ENCODE data around the gene DLGAP4. TPM values are rescaled to one million over a fixed set of nuclear protein-coding genes. Genes with fewer than 3 reads are reported as not detected.

Gene DLGAP4
- total and polyA plus RNA-seq, 2 donors = 7.7 to 28.2 TPM

GRCh38 chr20:36391955-36392354, 85.8 kb downstream of the DLGAP4 start:
- Histone ChIP-seq H3K27me3 (ENCODE audit: control insufficient read depth in 2 of 2, insufficient read depth in 1 of 2, low read length in 1 of 2) (peaks cover 0 to 8% of the 10 kb centered on the region in 2 donors), H3K27ac (ENCODE audit: low read depth in 1 of 2, low read length in 1 of 2) (no peak overlapping the region), H3K36me3 (ENCODE audit: control insufficient read depth in 2 of 2, insufficient read depth in 2 of 2, low read length in 1 of 2) (no peaks in the 10 kb centered on the region), H3K4me3 (ENCODE audit: low read length in 2 of 2) (no peak overlapping the region), H3K9me3 (ENCODE audit: control insufficient read depth in 2 of 2, insufficient read depth in 1 of 2, low read length in 1 of 2) (no peaks in the 10 kb centered on the region), H3K4me1 (ENCODE audit: control insufficient read depth in 2 of 2, insufficient read depth in 2 of 2, low read length in 2 of 2) (no peaks in the 10 kb centered on the region)
- WGBS = 57% methylated on average over 5 of the region's 5 CpGs
- no peak for DNase-seq (ENCODE audit: low read depth in 6 of 9, low spot score in 9 of 9)

GRCh38 chr20:36392989-36393388, 86.8 kb downstream of the DLGAP4 start:
- H3K36me3 ChIP-seq (ENCODE audit: control insufficient read depth in 2 of 2, insufficient read depth in 2 of 2, low read length in 1 of 2) = no peaks in the 10 kb centered on the region
- 84% methylated on average over 3 of the region's 3 CpGs for WGBS
- no peak for DNase-seq (ENCODE audit: low read depth in 6 of 9, low spot score in 9 of 9)
- no peak overlapping the region for H3K4me3 ChIP-seq (ENCODE audit: low read length in 2 of 2)
- H3K4me1 ChIP-seq (ENCODE audit: control insufficient read depth in 2 of 2, insufficient read depth in 2 of 2, low read length in 2 of 2) = no peaks in the 10 kb centered on the region
- H3K9me3 ChIP-seq (ENCODE audit: control insufficient read depth in 2 of 2, insufficient read depth in 1 of 2, low read length in 1 of 2) = no peaks in the 10 kb centered on the region
- H3K27ac ChIP-seq (ENCODE audit: low read depth in 1 of 2, low read length in 1 of 2) = no peak overlapping the region
- H3K27me3 ChIP-seq (ENCODE audit: control insufficient read depth in 2 of 2, insufficient read depth in 1 of 2, low read length in 1 of 2) = peaks cover 0 to 8% of the 10 kb centered on the region in 2 donors

- WGBS = 83% methylated on average over 20 of the region's 20 CpGs
- Histone ChIP-seq H3K4me3 (ENCODE audit: low read length in 2 of 2) (no peak overlapping the region), H3K36me3 (ENCODE audit: control insufficient read depth in 2 of 2, insufficient read depth in 2 of 2, low read length in 1 of 2) (no peaks in the 10 kb centered on the region), H3K4me1 (ENCODE audit: control insufficient read depth in 2 of 2, insufficient read depth in 2 of 2, low read length in 2 of 2) (no peaks in the 10 kb centered on the region), H3K27me3 (ENCODE audit: control insufficient read depth in 2 of 2, insufficient read depth in 1 of 2, low read length in 1 of 2) (peaks cover 0 to 8% of the 10 kb centered on the region in 2 donors), H3K9me3 (ENCODE audit: control insufficient read depth in 2 of 2, insufficient read depth in 1 of 2, low read length in 1 of 2) (no peaks in the 10 kb centered on the region), H3K27ac (ENCODE audit: low read depth in 1 of 2, low read length in 1 of 2) (no peak overlapping the region)
- DNase-seq (ENCODE audit: low read depth in 6 of 9, low spot score in 9 of 9) = no peak
Measured at GRCh38 chr20:36394340-36394965, 88.3 kb downstream of the DLGAP4 start.

DNA sequence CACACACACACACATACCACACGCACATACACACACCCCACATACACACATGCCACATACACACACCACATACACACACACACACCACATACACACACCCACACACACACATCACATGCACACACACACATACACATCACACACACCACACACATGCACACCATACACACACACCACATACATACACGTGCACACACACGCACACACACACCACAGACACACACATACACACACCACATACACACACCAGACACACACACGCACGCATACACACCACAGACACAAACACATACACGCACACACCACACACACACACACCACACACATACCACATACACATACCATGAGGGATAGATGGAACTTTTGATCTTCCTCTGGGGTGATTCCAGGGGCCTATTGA, 90.2 kb downstream of the DLGAP4 start:
- H3K27me3 ChIP-seq (ENCODE audit: control insufficient read depth in 2 of 2, insufficient read depth in 1 of 2, low read length in 1 of 2) = peaks cover 4 to 14% of the 10 kb centered on the region in 2 donors
- H3K27ac ChIP-seq (ENCODE audit: low read depth in 1 of 2, low read length in 1 of 2) = no peak overlapping the region
- WGBS = 91% methylated on average over 6 of the region's 6 CpGs
- DNase-seq (ENCODE audit: low read depth in 6 of 9, low spot score in 9 of 9) = no peak
- no peaks in the 10 kb centered on the region for H3K36me3 ChIP-seq (ENCODE audit: control insufficient read depth in 2 of 2, insufficient read depth in 2 of 2, low read length in 1 of 2)
- H3K4me3 ChIP-seq (ENCODE audit: low read length in 2 of 2) = no peak overlapping the region
- no peaks in the 10 kb centered on the region for H3K4me1 ChIP-seq (ENCODE audit: control insufficient read depth in 2 of 2, insufficient read depth in 2 of 2, low read length in 2 of 2)
- no peaks in the 10 kb centered on the region for H3K9me3 ChIP-seq (ENCODE audit: control insufficient read depth in 2 of 2, insufficient read depth in 1 of 2, low read length in 1 of 2)

DNA sequence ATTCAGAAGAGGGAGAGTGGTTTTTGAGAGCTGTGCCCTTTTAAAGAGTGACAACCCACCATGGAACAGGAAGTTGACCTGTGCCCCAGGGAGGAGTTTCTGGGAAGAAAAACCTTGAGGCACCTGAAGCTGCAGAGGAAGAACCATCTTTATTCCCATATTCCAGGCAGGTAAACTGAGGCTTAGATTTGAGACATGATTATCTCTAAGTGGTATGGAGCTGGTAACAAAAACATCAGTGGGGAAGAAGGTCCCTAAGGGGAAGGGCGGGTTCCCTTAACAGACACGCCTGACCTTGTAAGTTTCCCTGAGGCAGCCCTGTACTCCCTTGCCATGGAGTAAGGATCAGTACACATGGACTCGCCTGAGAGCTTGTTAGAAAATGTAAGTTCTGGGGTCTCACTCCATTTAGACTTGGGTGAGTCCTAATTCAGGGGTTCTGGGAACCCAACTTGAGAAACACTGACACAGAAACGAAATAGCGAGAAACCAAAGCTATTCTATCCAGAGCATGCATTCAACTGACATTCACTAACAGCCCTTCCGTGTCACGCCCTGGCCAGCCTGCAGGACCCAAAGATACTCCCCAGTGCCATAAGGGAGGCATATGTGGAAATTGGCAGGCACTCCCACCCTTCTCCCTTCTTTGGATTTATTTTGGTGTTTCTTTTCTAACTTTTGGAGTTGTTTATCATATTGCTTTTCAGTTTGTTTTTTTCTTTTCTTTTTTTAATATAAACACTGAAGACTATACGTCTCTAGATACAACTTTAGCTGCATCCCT, 90.9 kb downstream of the DLGAP4 start:
- Histone ChIP-seq H3K27ac (ENCODE audit: low read depth in 1 of 2, low read length in 1 of 2) (no peak overlapping the region), H3K9me3 (ENCODE audit: control insufficient read depth in 2 of 2, insufficient read depth in 1 of 2, low read length in 1 of 2) (no peaks in the 10 kb centered on the region), H3K36me3 (ENCODE audit: control insufficient read depth in 2 of 2, insufficient read depth in 2 of 2, low read length in 1 of 2) (no peaks in the 10 kb centered on the region), H3K4me3 (ENCODE audit: low read length in 2 of 2) (no peak overlapping the region), H3K4me1 (ENCODE audit: control insufficient read depth in 2 of 2, insufficient read depth in 2 of 2, low read length in 2 of 2) (no peaks in the 10 kb centered on the region), H3K27me3 (ENCODE audit: control insufficient read depth in 2 of 2, insufficient read depth in 1 of 2, low read length in 1 of 2) (peaks cover 4 to 17% of the 10 kb centered on the region in 2 donors)
- 83% methylated on average over 8 of the region's 8 CpGs for WGBS
- no peak for DNase-seq (ENCODE audit: low read depth in 6 of 9, low spot score in 9 of 9)

DNA sequence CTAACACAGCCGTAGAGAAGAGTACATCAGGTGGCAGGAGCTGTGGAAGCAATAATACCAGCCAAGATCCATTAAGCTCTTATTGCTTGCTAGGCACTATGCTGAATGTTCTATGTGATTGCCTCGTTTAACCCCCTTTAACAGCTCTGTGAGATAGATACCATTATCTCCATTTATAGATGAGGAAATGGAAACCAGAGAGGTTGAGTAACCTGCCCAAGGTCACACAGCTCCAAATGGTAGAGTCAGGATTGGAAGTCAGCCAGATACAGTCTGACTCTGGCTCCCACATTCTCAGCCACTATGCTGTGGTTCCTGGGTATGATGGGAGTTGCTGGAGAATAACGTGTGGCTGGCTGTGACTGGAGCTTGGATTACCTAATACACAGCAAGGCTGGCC, 92.4 kb downstream of the DLGAP4 start:
- Histone ChIP-seq H3K27me3 (ENCODE audit: control insufficient read depth in 2 of 2, insufficient read depth in 1 of 2, low read length in 1 of 2) (peaks cover 4 to 18% of the 10 kb centered on the region in 2 donors), H3K27ac (ENCODE audit: low read depth in 1 of 2, low read length in 1 of 2) (no peak overlapping the region), H3K4me1 (ENCODE audit: control insufficient read depth in 2 of 2, insufficient read depth in 2 of 2, low read length in 2 of 2) (no peaks in the 10 kb centered on the region), H3K36me3 (ENCODE audit: control insufficient read depth in 2 of 2, insufficient read depth in 2 of 2, low read length in 1 of 2) (no peaks in the 10 kb centered on the region), H3K9me3 (ENCODE audit: control insufficient read depth in 2 of 2, insufficient read depth in 1 of 2, low read length in 1 of 2) (no peaks in the 10 kb centered on the region), H3K4me3 (ENCODE audit: low read length in 2 of 2) (no peak overlapping the region)
- no peak for DNase-seq (ENCODE audit: low read depth in 6 of 9, low spot score in 9 of 9)
- WGBS = 87% methylated on average over 3 of the region's 3 CpGs

- no peaks in the 10 kb centered on the region for H3K36me3 ChIP-seq (ENCODE audit: control insufficient read depth in 2 of 2, insufficient read depth in 2 of 2, low read length in 1 of 2)
- peaks cover 4 to 18% of the 10 kb centered on the region in 2 donors for H3K27me3 ChIP-seq (ENCODE audit: control insufficient read depth in 2 of 2, insufficient read depth in 1 of 2, low read length in 1 of 2)
- no peaks in the 10 kb centered on the region for H3K9me3 ChIP-seq (ENCODE audit: control insufficient read depth in 2 of 2, insufficient read depth in 1 of 2, low read length in 1 of 2)
- no peaks in the 10 kb centered on the region for H3K4me1 ChIP-seq (ENCODE audit: control insufficient read depth in 2 of 2, insufficient read depth in 2 of 2, low read length in 2 of 2)
- WGBS = 39% methylated on average over 6 of the region's 6 CpGs
- peak in 2 of 9 donors; percentile 6 to 24 for DNase-seq (ENCODE audit: low read depth in 6 of 9, low spot score in 9 of 9)
- H3K27ac ChIP-seq (ENCODE audit: low read depth in 1 of 2, low read length in 1 of 2) = no peak overlapping the region
- no peak overlapping the region for H3K4me3 ChIP-seq (ENCODE audit: low read length in 2 of 2)
Measured at GRCh38 chr20:36399147-36399968, 93.2 kb downstream of the DLGAP4 start.

- Histone ChIP-seq H3K4me3 (ENCODE audit: low read length in 2 of 2) (no peak overlapping the region), H3K9me3 (ENCODE audit: control insufficient read depth in 2 of 2, insufficient read depth in 1 of 2, low read length in 1 of 2) (no peaks in the 10 kb centered on the region), H3K36me3 (ENCODE audit: control insufficient read depth in 2 of 2, insufficient read depth in 2 of 2, low read length in 1 of 2) (no peaks in the 10 kb centered on the region), H3K27ac (ENCODE audit: low read depth in 1 of 2, low read length in 1 of 2) (no peak overlapping the region), H3K27me3 (ENCODE audit: control insufficient read depth in 2 of 2, insufficient read depth in 1 of 2, low read length in 1 of 2) (peaks cover 4 to 18% of the 10 kb centered on the region in 2 donors), H3K4me1 (ENCODE audit: control insufficient read depth in 2 of 2, insufficient read depth in 2 of 2, low read length in 2 of 2) (no peaks in the 10 kb centered on the region)
- 70% methylated on average over 7 of the region's 7 CpGs for WGBS
- DNase-seq (ENCODE audit: low read depth in 6 of 9, low spot score in 9 of 9) = no peak
Measured at GRCh38 chr20:36399969-36400545, 93.9 kb downstream of the DLGAP4 start.

All from thymus (tissue), 11 donors.